Tibial nerve (tissue), 4 donors: ENCODE results near the gene PXDN.

Source experiments
- EP300 ChIP-seq, 2 donors: sonication (generic); formaldehyde crosslinking; IDR thresholded peaks; one replicate each; pipeline ENCODE4 v1.6.1; 2017; ENCODE audit warnings: antibody characterized with exemption in 2 of 2, mild to moderate bottlenecking in 1 of 2
- POLR2A ChIP-seq, 2 donors: fragments of 450-650 bp; IDR thresholded peaks; one replicate each; pipeline ENCODE4 v1.6.1; 2017; ENCODE audit warnings: antibody characterized with exemption in 2 of 2, mild to moderate bottlenecking in 2 of 2, moderate library complexity in 2 of 2
- TF ChIP-seq, protein P1 (sequence below), 5 experiments: fragments of 200-600 bp in 3 of 5; fragments of 450-650 bp in 2 of 5; sonication (generic) in 3 of 5; IDR thresholded peaks; one replicate each; pipeline ENCODE4 v1.5.1; 2016 to 2019; ENCODE audit warnings: antibody characterized with exemption in 5 of 5, mild to moderate bottlenecking in 3 of 5, moderate library complexity in 2 of 5

DNA sequence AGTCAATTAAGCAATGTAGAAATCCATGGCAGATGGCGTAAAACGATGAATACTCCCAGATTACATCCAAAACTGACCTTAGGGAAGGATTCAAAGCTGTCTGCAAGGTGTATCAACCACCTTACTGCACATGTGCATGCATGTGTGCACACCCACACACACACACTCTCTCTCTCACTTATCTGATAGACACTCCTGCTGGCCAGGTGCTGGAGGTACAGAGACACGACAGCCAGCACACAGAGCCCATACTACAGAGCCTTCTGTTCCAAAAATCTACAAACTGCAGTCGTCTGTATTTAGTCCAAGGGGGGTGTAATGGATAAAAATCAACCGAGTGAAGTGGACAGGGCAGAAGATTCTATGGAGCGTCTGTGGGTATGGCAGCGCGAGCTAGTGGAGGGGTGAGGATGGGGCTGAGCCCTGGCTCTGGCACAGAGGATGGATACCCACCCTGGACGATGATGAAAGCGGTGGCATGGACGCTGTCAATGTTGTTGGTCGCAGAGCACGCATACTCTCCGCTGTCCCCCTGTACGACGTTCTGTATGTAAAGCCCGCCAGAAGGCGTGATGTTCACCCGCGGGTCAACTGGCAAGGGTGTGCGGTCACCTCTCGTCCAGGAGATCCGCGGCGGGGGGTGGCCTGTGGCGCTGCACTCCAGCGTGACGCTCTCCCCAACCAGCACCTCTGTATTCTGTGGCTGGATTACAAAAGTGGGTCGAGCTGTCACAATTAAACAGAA lies 78.4 kb downstream of the PXDN start:
- TF ChIP-seq, protein P1, sequence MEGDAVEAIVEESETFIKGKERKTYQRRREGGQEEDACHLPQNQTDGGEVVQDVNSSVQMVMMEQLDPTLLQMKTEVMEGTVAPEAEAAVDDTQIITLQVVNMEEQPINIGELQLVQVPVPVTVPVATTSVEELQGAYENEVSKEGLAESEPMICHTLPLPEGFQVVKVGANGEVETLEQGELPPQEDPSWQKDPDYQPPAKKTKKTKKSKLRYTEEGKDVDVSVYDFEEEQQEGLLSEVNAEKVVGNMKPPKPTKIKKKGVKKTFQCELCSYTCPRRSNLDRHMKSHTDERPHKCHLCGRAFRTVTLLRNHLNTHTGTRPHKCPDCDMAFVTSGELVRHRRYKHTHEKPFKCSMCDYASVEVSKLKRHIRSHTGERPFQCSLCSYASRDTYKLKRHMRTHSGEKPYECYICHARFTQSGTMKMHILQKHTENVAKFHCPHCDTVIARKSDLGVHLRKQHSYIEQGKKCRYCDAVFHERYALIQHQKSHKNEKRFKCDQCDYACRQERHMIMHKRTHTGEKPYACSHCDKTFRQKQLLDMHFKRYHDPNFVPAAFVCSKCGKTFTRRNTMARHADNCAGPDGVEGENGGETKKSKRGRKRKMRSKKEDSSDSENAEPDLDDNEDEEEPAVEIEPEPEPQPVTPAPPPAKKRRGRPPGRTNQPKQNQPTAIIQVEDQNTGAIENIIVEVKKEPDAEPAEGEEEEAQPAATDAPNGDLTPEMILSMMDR (IDR thresholded peaks at IDR 0.05): no peak
- TF ChIP-seq POLR2A (IDR thresholded peaks at IDR 0.05): no peak
- TF ChIP-seq EP300 (IDR thresholded peaks at IDR 0.05): no peak
